SK-MEL-5 (cell line): ENCODE results near the gene TAC3. TPM values are rescaled to one million over a fixed set of nuclear protein-coding genes. Genes with fewer than 3 reads are reported as not detected.
"Not testable (repeated sequence)": the region's sequence is repeated elsewhere in the genome, so short reads cannot be mapped to it uniquely, and the experiment has no call there.

Source experiments
- DNase-seq: peaks from one replicate; pipeline ENCODE4 v3.0.0-alpha.2; 2016; ENCODE audit warnings: low read depth, low spot score
- in situ Hi-C: cut with HindIII; loops from 2 replicates; pipeline ENCODE4 v1.10.0; 2016; ENCODE audit warnings: low sequenced_read_pairs, high pct_unique_total_duplicates, low pct_unique_long_range_greater_than_20kb
- total RNA-seq: library from RNA; depleted of rRNA; stranded (reverse); fragments of >200 nt; shearing (Covaris generic); gene quantifications from 2 replicates; pipeline ENCODE4 v1.2.3, GENCODE V29; 2014

The TAC3 gene
- total RNA-seq, 1 experiment from 2014 or later = not detected

DNA sequence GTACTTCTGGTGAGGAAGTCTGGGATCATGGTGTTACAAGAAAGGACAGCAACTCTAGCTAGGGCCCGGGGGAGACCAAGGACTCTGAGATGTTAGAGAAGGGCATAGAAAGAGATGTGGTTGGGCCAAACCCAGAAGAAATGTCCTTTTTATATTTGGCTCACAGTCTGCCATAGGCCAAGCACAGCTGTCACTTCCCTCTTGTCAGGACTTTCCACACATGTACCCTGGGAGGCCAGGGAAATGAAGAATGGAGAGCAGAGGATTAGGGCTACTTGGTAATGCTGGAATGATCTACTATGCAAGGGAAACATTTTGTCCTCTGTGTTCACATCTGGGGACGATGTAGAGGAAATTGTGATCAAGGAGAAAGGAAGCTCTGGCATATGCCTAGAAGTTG, 24.4 kb upstream of the TAC3 start:
- in situ Hi-C loops = no loop called here

GRCh38 chr12:57040211-57040610, 23.9 kb upstream of the TAC3 start:
- in situ Hi-C loops = no loop called here
- no peak for DNase-seq

More for the DNA sequence above, 24.4 kb upstream of the TAC3 start:
- no peak for DNase-seq

DNA sequence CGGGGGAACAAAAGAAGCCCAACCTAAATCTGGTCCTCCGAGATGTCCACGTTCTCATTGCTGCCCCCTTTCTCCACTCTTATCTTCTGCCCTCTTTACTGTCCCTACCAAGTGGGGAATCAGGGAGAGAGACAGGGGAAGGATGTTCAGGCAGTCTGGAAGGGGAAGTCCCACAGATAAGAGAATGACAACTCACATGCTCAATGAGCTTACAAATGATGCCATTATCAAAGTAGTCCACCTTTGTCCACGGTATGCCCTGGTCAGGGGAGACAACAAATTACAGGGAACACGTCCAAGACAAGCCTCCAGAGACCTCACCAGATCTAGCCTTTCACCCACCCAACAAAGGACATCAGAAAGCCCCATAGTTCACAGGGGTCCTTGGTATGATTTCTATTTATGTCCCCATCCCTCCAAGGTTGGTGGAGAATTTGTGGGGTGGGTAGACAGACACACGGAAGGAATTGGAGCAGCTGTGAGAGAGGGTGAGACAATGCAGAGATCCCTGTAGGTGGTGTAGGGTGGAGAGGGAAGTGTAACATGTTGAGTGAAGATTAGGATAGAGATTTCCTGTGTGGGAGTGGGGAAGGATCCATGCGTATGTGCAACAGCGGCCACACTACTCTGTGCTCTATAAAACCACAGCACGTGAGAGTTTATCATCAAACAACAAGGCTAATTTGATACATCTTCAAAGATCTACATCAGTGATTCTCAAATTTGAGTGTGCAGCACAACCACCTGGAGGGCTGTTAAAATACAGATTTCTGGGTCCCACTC, 22.9 kb upstream of the TAC3 start:
- in situ Hi-C loops = no loop called here
- no peak for DNase-seq

- in situ Hi-C loops = no loop called here
- no peak for DNase-seq
These were observed 20.9 kb upstream of the TAC3 start for GRCh38 chr12:57037264-57037663.

DNA sequence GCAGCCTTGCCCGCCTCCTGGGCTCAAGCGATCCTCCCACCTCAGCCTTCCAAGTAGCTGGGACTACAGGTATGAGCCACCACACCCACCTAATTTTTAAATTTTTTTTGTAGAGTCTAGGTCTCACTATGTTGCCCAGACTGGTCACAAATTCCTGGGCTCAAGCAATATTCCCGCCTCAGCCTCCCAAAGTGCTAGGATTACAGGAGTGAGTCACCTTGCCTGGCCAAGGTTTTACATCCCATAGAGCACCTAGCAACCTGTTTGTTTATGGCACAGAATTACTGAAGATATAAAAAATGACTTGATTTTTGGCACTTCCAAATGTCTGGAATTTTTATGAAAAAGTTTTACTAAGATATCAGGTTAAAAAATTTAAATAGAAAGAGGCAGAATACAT, 17.1 kb upstream of the TAC3 start:
- in situ Hi-C loops = no loop called here
- no peak for DNase-seq

DNA sequence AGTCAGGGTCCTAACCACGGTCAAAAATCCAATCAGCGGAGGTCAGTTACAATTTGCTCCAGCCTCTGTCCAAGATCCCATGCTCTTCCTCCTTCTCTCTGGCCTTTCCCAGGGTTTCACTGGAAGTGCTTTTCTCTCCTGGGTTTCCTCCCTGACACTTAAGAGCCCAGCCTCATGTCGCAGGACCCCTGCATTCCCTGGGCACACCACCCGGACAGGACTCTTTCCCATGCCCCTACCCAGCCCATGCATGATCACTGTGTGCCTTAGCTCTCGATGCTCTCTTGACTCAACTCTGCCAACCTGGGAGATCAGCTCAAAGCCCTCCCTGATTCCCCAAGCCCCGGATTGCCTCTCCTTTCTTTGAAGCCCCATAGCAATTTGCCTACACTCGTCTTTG, 15.5 kb upstream of the TAC3 start:
- in situ Hi-C loops = no loop called here
- no peak for DNase-seq

- in situ Hi-C loops = no loop called here
- no peak for DNase-seq
These were observed 14.9 kb upstream of the TAC3 start for GRCh38 chr12:57031138-57031725.

- in situ Hi-C loops = no loop called here
- no peak for DNase-seq
These were observed 13.1 kb upstream of the TAC3 start for GRCh38 chr12:57029457-57029856.

DNA sequence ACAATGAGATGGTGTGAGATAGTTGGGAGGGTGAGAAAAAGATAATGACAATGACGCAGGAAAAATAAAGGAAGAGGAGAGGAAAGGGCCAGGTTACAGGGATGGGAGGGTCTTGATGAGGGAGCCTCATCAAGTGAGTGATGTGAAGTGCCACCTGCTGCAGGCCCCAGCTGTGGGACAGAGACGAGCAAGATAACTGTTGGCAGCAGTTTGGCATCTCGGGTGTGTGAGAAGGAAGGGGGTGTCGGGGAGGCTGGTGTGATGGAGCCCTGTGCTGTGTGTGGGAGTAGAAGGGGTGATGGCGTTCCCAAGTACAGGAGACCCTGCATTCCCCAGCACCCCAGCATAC, 11.4 kb upstream of the TAC3 start:
- no peak for DNase-seq
- in situ Hi-C loops = no loop called here

DNA sequence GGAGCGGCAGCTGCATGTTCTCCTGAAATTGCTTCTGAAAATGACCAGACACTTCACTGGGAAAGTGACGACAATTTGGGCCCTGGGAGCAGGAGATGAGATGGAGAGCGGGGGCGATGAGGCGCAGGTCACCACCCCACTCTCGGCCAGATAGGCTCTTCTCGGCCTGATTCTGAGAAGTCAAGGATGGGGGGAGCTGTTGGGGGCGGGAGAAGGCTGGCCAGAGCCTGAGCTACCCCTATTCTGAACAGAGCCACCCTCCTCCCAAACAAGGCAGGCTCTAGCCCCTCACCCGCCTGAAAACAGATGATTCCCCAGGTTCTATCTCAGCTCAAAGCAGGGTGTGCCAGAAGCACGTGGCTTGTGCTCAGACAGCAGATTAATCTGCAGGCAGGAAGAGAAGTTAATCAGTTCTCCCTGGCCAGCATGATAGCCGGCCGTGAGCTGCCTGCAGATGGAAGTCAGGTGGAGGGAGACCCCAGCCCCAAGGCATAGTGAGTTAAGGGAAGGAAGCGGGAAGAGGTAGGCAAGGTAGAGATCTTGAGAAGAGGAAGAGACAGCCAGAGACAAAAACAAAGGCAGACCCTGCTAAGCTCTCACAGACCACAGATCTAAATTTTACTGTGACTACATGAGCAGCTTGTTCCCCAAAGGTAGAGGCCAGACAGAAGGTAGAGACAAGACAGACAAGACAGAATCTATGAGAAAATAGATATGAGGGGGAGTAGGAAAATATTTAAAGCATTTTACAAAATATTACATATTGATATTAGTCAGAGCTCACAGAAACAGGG, 10.9 kb upstream of the TAC3 start:
- in situ Hi-C loops = no loop called here

DNA sequence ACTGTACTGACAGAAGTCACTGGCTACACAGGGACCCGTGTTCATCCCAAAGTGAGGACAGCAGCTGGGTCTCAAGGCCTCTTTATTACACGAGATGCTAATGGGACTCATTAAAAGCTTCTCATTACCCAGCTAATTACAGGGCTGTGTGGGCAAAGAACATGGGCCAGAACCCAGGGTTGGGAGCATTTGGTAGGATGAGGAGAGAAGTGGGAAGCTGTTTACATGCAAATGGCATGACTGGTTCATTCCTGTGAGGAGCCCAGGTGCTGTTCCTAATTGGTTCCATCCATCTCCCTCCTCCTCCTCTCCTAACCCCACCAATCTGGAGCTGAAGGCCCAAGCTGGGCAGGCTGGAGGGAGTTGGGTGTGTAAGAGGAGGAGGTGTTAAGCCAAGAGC, 8.9 kb upstream of the TAC3 start:
- no peak for DNase-seq
- in situ Hi-C loops = no loop called here

More for the DNA sequence above, 10.9 kb upstream of the TAC3 start:
- DNase-seq = no peak

GRCh38 chr12:57022324-57022723, 6.0 kb upstream of the TAC3 start:
- in situ Hi-C loops, DNase-seq: not testable (repeated sequence)

- no peak for DNase-seq
- in situ Hi-C loops = no loop called here
These were observed 3.8 kb upstream of the TAC3 start for GRCh38 chr12:57019983-57020719.

DNA sequence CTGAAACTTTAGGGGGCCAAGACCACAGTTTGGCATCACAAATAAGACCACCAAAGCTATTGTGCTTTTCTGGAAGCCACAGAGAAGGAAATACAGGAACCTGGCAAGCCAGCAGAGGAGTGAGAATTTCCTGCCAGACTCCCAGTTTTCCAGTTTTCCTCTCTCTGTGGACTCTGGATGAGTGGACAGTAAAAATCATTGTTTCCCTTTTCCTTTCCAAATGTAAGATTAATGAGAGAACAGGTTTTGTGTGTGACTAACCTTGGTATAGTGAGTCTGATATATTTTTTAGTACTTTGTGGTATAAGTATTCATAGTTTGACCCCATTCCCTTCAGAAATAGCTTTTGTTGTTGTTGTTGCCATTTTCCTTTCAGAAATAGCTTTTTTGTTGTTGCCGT, 2.6 kb upstream of the TAC3 start:
- in situ Hi-C loops = no loop called here
- DNase-seq = no peak

GRCh38 chr12:57018353-57018752, 2.0 kb upstream of the TAC3 start:
- DNase-seq, in situ Hi-C loops: not testable (repeated sequence)

- in situ Hi-C loops = no loop called here
- no peak for DNase-seq
These were observed 3.5 kb downstream of the TAC3 start for GRCh38 chr12:57012600-57013465.
